ENCODE measurements around the gene MAD1L1. TPM values are rescaled to one million over a fixed set of nuclear protein-coding genes. Genes with fewer than 3 reads are reported as not detected.

MAD1L1 gene
- total RNA-seq, 1 experiment from 2014 or later, result 43.8 TPM

DNA sequence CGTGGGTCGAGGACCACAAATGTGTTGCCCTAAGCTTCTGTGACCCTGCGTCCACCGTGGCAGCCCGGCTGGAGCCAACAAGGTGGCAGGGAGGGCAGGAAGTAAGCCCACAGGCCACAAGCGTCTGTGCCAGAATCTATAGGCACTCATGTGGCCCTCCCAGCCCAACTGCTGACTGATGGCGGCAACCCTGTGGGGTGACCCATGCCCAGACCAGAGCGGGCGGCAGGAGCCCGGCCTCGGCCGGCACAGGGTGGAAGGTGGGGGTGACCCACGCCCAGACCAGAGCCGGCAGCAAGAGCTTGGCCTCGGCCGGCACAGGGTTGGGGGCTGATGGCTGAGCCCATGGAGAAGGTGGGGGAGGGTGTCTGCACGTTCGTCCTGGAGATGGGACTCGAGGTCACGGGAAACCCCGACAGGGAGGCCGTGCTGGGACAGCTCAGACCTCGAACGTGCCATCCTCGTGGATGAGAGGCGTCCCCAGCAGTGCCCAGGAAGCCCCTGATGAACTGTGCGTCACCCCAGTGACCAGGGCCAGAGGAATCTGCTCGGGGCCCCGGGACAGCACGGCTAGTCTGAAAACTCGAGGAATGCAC, 381.7 kb downstream of the MAD1L1 start:
- H3K27me3 Mint-ChIP-seq (ENCODE audit: low read depth), result no peaks in the 10 kb centered on the region
- TF ChIP-seq ZBTB21 (CRISPR knock-in tag; IDR thresholded peaks at IDR 0.05; ENCODE audit: borderline replicate concordance), result no peak
- DNase-seq (ENCODE audit: low spot score), result no peak
- no peaks in the 10 kb centered on the region for H3K4me1 Mint-ChIP-seq
- ChIA-PET CTCF (interaction anchor here (0.6 to 1.1 kb wide), 2 partner anchors 33 to 178 kb away, joined by 3 to 4 read pairs; no protein-coding TSS in a partner anchor), POLR2A (interaction anchor here (0.7 kb wide), 1 partner anchor 138 kb away, joined by 3 read pairs; no protein-coding TSS in a partner anchor)
- no peak overlapping the region; the same call in 1 of the 2 replicates for H3K27ac Mint-ChIP-seq
- H3K36me3 Mint-ChIP-seq, result no peaks in the 10 kb centered on the region
- H3K9me3 Mint-ChIP-seq, result no peaks in the 10 kb centered on the region
- ATAC-seq, result no peak
- H3K4me3 Mint-ChIP-seq, result no peak overlapping the region

DNA sequence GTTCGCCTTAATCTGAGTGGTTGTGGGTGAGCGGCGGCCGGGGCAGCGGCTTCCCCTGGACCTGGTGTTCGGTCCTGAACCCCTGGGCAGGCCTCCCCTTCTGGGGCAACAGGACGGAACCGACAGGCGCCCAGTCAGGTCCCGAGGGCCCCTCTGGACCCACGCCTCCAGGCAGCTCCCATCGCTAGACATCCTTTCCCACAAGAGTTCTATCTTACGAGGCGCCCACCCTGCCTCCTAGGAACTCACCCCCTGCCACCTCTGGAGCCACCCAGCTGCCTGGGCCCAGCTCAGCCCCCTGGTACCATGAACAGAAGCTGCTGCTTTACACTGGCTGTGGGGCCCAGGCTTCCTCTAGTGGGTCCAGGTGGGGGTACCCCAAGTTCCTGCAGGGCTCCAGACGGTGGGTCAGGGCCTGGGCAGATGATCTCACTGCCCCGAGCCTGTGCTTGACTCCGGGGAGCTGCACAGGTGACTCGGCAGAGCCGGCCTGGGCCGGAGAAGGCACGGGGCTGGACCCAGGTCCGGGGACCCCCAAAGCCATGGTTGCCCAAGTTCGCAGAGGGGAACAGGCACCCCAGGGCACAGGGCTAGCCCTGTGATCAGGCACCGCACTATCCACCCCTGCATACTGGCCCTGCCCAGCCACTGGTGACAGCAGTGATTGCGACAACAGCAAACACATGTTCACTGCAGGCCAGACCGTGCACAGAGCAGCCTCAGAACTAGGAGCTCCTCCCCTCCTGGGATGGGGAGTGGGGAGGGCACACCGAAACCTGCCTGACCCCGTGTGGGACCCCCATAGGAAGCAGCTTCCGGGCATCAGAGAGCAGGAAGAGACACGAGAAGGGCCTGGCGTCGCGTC, 382.4 kb downstream of the MAD1L1 start:
- Mint-ChIP-seq H3K9me3 (no peaks in the 10 kb centered on the region), H3K27me3 (ENCODE audit: low read depth) (no peaks in the 10 kb centered on the region), H3K27ac (peak overlapping the region; percentile 76; the same call in 1 of the 2 replicates), H3K36me3 (no peaks in the 10 kb centered on the region), H3K4me1 (no peaks in the 10 kb centered on the region), H3K4me3 (no peak overlapping the region)
- CTCF ChIA-PET, result interaction anchor here (0.6 to 1.1 kb wide), 2 partner anchors 33 to 177 kb away, joined by 3 to 4 read pairs; no protein-coding TSS in a partner anchor
- DNase-seq (ENCODE audit: low spot score) (peak; percentile 11), ATAC-seq (no peak)
- POLR2A ChIA-PET, result no interaction called here
- TF ChIP-seq ATF6 (CRISPR knock-in tag; IDR thresholded peaks at IDR 0.05) (no peak), AR (CRISPR knock-in tag; IDR thresholded peaks at IDR 0.05) (no peak), NFATC4 (CRISPR knock-in tag; IDR thresholded peaks at IDR 0.05) (no peak), NFYB (CRISPR knock-in tag; conservative IDR thresholded peaks at IDR 0.05; ENCODE audit: low read depth) (no peak), IRF2 (CRISPR knock-in tag; IDR thresholded peaks at IDR 0.05; ENCODE audit: borderline replicate concordance, low read depth) (no peak), ATF1 (CRISPR knock-in tag; IDR thresholded peaks at IDR 0.05) (no peak), ARID4B (CRISPR knock-in tag; IDR thresholded peaks at IDR 0.05; ENCODE audit: borderline replicate concordance) (no peak), NR3C1 (CRISPR knock-in tag; conservative IDR thresholded peaks at IDR 0.05; ENCODE audit: low read depth) (no peak), ZNF317 (CRISPR knock-in tag; IDR thresholded peaks at IDR 0.05; ENCODE audit: borderline replicate concordance, low read depth) (no peak), PRRX2 (CRISPR knock-in tag; IDR thresholded peaks at IDR 0.05) (no peak)
- TF ChIP-seq, protein P1, sequence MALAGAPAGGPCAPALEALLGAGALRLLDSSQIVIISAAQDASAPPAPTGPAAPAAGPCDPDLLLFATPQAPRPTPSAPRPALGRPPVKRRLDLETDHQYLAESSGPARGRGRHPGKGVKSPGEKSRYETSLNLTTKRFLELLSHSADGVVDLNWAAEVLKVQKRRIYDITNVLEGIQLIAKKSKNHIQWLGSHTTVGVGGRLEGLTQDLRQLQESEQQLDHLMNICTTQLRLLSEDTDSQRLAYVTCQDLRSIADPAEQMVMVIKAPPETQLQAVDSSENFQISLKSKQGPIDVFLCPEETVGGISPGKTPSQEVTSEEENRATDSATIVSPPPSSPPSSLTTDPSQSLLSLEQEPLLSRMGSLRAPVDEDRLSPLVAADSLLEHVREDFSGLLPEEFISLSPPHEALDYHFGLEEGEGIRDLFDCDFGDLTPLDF (CRISPR knock-in tag; IDR thresholded peaks at IDR 0.05), result no peak
- TF ChIP-seq, protein P2, sequence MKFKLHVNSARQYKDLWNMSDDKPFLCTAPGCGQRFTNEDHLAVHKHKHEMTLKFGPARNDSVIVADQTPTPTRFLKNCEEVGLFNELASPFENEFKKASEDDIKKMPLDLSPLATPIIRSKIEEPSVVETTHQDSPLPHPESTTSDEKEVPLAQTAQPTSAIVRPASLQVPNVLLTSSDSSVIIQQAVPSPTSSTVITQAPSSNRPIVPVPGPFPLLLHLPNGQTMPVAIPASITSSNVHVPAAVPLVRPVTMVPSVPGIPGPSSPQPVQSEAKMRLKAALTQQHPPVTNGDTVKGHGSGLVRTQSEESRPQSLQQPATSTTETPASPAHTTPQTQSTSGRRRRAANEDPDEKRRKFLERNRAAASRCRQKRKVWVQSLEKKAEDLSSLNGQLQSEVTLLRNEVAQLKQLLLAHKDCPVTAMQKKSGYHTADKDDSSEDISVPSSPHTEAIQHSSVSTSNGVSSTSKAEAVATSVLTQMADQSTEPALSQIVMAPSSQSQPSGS (CRISPR knock-in tag; IDR thresholded peaks at IDR 0.05; ENCODE audit: borderline replicate concordance, low read depth), result no peak
- TF ChIP-seq, protein P3, sequence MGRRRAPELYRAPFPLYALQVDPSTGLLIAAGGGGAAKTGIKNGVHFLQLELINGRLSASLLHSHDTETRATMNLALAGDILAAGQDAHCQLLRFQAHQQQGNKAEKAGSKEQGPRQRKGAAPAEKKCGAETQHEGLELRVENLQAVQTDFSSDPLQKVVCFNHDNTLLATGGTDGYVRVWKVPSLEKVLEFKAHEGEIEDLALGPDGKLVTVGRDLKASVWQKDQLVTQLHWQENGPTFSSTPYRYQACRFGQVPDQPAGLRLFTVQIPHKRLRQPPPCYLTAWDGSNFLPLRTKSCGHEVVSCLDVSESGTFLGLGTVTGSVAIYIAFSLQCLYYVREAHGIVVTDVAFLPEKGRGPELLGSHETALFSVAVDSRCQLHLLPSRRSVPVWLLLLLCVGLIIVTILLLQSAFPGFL (CRISPR knock-in tag; IDR thresholded peaks at IDR 0.05; ENCODE audit: borderline replicate concordance), result no peak
- TF ChIP-seq, protein P4, sequence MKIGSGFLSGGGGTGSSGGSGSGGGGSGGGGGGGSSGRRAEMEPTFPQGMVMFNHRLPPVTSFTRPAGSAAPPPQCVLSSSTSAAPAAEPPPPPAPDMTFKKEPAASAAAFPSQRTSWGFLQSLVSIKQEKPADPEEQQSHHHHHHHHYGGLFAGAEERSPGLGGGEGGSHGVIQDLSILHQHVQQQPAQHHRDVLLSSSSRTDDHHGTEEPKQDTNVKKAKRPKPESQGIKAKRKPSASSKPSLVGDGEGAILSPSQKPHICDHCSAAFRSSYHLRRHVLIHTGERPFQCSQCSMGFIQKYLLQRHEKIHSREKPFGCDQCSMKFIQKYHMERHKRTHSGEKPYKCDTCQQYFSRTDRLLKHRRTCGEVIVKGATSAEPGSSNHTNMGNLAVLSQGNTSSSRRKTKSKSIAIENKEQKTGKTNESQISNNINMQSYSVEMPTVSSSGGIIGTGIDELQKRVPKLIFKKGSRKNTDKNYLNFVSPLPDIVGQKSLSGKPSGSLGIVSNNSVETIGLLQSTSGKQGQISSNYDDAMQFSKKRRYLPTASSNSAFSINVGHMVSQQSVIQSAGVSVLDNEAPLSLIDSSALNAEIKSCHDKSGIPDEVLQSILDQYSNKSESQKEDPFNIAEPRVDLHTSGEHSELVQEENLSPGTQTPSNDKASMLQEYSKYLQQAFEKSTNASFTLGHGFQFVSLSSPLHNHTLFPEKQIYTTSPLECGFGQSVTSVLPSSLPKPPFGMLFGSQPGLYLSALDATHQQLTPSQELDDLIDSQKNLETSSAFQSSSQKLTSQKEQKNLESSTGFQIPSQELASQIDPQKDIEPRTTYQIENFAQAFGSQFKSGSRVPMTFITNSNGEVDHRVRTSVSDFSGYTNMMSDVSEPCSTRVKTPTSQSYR (CRISPR knock-in tag; IDR thresholded peaks at IDR 0.05), result no peak
